GM12878 (cell line): Measurements from ENCODE around the gene COQ2. TPM values are rescaled to one million over a fixed set of nuclear protein-coding genes. Genes with fewer than 3 reads are reported as not detected.

Source experiments
- ASH2L ChIP-seq: fragments of 300-600, 200-600 bp; sonication (generic); IDR thresholded peaks from 2 replicates; pipeline ENCODE4 v1.6.1; 2017; ENCODE audit warnings: low read depth, mild to moderate bottlenecking, borderline replicate concordance
- ATF7 ChIP-seq: fragments of 450-650 bp; IDR thresholded peaks from 2 replicates; pipeline ENCODE4 v1.6.1; 2016; ENCODE audit warnings: low read depth, mild to moderate bottlenecking
- BHLHE40 ChIP-seq, 2 experiments: fragments of 450-650 bp in 1 of 2; IDR thresholded peaks; 2 replicates each; pipeline ENCODE4 v1.6.1; 2011 to 2017; ENCODE audit warnings: low read depth in 2 of 2, borderline replicate concordance in 1 of 2, improper control_type of control experiment in 1 of 2, low read length in 1 of 2, mild to moderate bottlenecking in 1 of 2
- CEBPZ ChIP-seq: fragments of 150-350 bp; IDR thresholded peaks from 2 replicates; pipeline ENCODE4 v1.6.1; 2016; ENCODE audit warnings: low read depth, low read length
- ETV6 ChIP-seq, 2 experiments: fragments of 450-650 bp in 1 of 2; IDR thresholded peaks in 1 of 2; conservative IDR thresholded peaks in 1 of 2; 2 replicates each; pipeline ENCODE4 v1.6.1; 2014; ENCODE audit warnings: antibody characterized with exemption in 1 of 2, borderline replicate concordance in 1 of 2, low read depth in 1 of 2, mild to moderate bottlenecking in 1 of 2, moderate library complexity in 1 of 2
- MEF2A ChIP-seq: IDR thresholded peaks from 2 replicates; pipeline ENCODE4 v1.6.1; 2011; ENCODE audit warnings: low read depth, mild to moderate bottlenecking, low read length, moderate library complexity; ENCODE audit not compliant: insufficient read depth
- PAX8 ChIP-seq: fragments of 450-650 bp; IDR thresholded peaks from 2 replicates; pipeline ENCODE4 v1.6.1; 2017; ENCODE audit warnings: mild to moderate bottlenecking, moderate library complexity
- PML ChIP-seq: IDR thresholded peaks from 2 replicates; pipeline ENCODE4 v1.6.1; 2012; ENCODE audit warnings: low read length, inconsistent platforms
- ZBTB40 ChIP-seq: fragments of 450-650 bp; IDR thresholded peaks from 2 replicates; pipeline ENCODE4 v1.6.1; 2016; ENCODE audit warnings: mild to moderate bottlenecking, moderate library complexity, borderline replicate concordance
- ZNF592 ChIP-seq: fragments of 450-650 bp; IDR thresholded peaks from 2 replicates; pipeline ENCODE4 v1.6.1; 2017; ENCODE audit warnings: mild to moderate bottlenecking, moderate library complexity
- ZNF687 ChIP-seq: fragments of 450-650 bp; IDR thresholded peaks from 2 replicates; pipeline ENCODE4 v1.6.1; 2017; ENCODE audit warnings: mild to moderate bottlenecking, moderate library complexity
- polyA plus RNA-seq, 11 experiments: library from polyadenylated mRNA; depleted of rRNA in 4 of 11; unstranded in 6 of 11; stranded (reverse) in 5 of 11; fragments of >200 nt; fragmentation: Nextera tagmentation in 4 of 11; fragmentation: Illumina TruSeq in 1 of 11; extraction: Ambion mirVana in 4 of 11; extraction: Trizol in 1 of 11; gene quantifications; 1 replicate in 1 of 11; 2 replicates in 10 of 11; pipeline versions ENCODE4 v1.2.1 to v1.2.3, GENCODE V29; 2011 to 2016; ENCODE audit warnings: inconsistent platforms in 2 of 11, missing spikeins in 2 of 11, low read depth in 1 of 11
- total RNA-seq, 4 experiments: library from RNA; depleted of rRNA in 3 of 4; stranded (reverse); fragments of >200 nt in 3 of 4; fragmentation: Illumina TruSeq in 1 of 4; extraction: Trizol in 1 of 4; gene quantifications; 2 replicates each; pipeline versions ENCODE4 v1.2.1 to v1.2.3, GENCODE V29; 2013 to 2021

Gene COQ2
- total and polyA plus RNA-seq, 10 of the 15 experiments (the other 5 are each of a cell fraction or from before 2014, with no cell fraction given) = 5.0 to 46.7 (median 19.1) TPM

GRCh38 chr4:83284193-83285054, at the start of gene COQ2 (continued):
- peak; percentile 94 for TF ChIP-seq ZNF687
- no peak for TF ChIP-seq CEBPZ
- TF ChIP-seq ASH2L = peak; percentile 93; the same call in 1 of the 2 replicates
- 0 out of 2 replicates have a peak, but pooled peaks have one; percentile 28 for TF ChIP-seq PML
- TF ChIP-seq ZNF592 = peak; percentile 86; the same call in 1 of the 2 replicates
- peak; percentile 92 for TF ChIP-seq ATF7
- no peak for TF ChIP-seq PAX8
- TF ChIP-seq ZBTB40 = no peak
- no peak for TF ChIP-seq MEF2A
- no peak for TF ChIP-seq ETV6 (conservative IDR thresholded peaks at IDR 0.05 in 1 of 2, IDR thresholded peaks at IDR 0.05 in 1 of 2; ENCODE audit: borderline replicate concordance in 1 of 2, low read depth in 1 of 2)
- peak; percentile 10 to 86; a peak in 3 of 4 replicates for TF ChIP-seq BHLHE40 (IDR thresholded peaks at IDR 0.05; ENCODE audit: borderline replicate concordance in 1 of 2, low read depth in 2 of 2, low read length in 1 of 2)
